Endodermal cell (in vitro differentiated cells): ENCODE measurements around the gene MECR. TPM values are rescaled to one million over a fixed set of nuclear protein-coding genes. Genes with fewer than 3 reads are reported as not detected.

Experiments
- DNase-seq: peaks from one replicate; pipeline ENCODE4 v3.0.0-alpha.2; 2017
- H3K27ac ChIP-seq: 2 replicates; pipeline ENCODE4 v1.5.1; 2013; ENCODE audit warnings: mild to moderate bottlenecking, low read depth, low read length, moderate library complexity
- H3K27me3 ChIP-seq: 2 replicates; pipeline ENCODE4 v1.6.1; 2013; ENCODE audit warnings: mild to moderate bottlenecking, low read length, moderate library complexity; ENCODE audit not compliant: insufficient read depth, control insufficient read depth, poor library complexity, severe bottlenecking
- H3K36me3 ChIP-seq: 2 replicates; pipeline ENCODE4 v1.7.0; 2013; ENCODE audit warnings: mild to moderate bottlenecking, low read length, moderate library complexity; ENCODE audit not compliant: control insufficient read depth, insufficient read depth
- H3K4me1 ChIP-seq: one replicate; pipeline ENCODE4 v1.7.0; 2013; ENCODE audit warnings: low read length; ENCODE audit not compliant: control insufficient read depth, insufficient read depth
- H3K4me3 ChIP-seq: 2 replicates; pipeline ENCODE4 v1.5.1; 2013; ENCODE audit warnings: mild to moderate bottlenecking, low read length, moderate library complexity
- H3K9ac ChIP-seq: 2 replicates; pipeline ENCODE4 v1.6.1; 2013; ENCODE audit warnings: mild to moderate bottlenecking, low read length, moderate library complexity; ENCODE audit not compliant: poor library complexity, severe bottlenecking; ENCODE audit errors: extremely low read depth
- H3K9me3 ChIP-seq: 2 replicates; pipeline ENCODE4 v1.6.1; 2013; ENCODE audit warnings: mild to moderate bottlenecking, low read length, moderate library complexity; ENCODE audit not compliant: control insufficient read depth
- H3K27ac Mint-ChIP-seq: 2 replicates; pipeline ENCODE4 v1.8.0; 2020; ENCODE audit warnings: mixed read lengths
- H3K27me3 Mint-ChIP-seq: 2 replicates; pipeline ENCODE4 v1.8.0; 2021; ENCODE audit warnings: mild to moderate bottlenecking, mixed read lengths; ENCODE audit not compliant: insufficient read depth
- H3K36me3 Mint-ChIP-seq: 2 replicates; pipeline ENCODE4 v1.8.0; 2020; ENCODE audit warnings: low read depth, mixed read lengths
- H3K4me1 Mint-ChIP-seq: 2 replicates; pipeline ENCODE4 v1.8.0; 2020; ENCODE audit warnings: mixed read lengths
- H3K4me3 Mint-ChIP-seq: 2 replicates; pipeline ENCODE4 v1.8.0; 2020; ENCODE audit warnings: mild to moderate bottlenecking, moderate library complexity, mixed read lengths
- H3K9me3 Mint-ChIP-seq: 2 replicates; pipeline ENCODE4 v1.8.0; 2020; ENCODE audit warnings: mild to moderate bottlenecking, mixed read lengths
- CTCF ChIP-seq: fragments of 200-600 bp; sonication (generic); conservative IDR thresholded peaks from 2 replicates; pipeline ENCODE4 v1.5.0; 2021; ENCODE audit warnings: antibody characterized with exemption, mild to moderate bottlenecking
- whole genome bisulfite sequencing, 2 experiments: methylation state at CpG; one replicate each; pipeline versions ENCODE4 v1.1.5 to v1.1.7; 2013; ENCODE audit warnings: missing lambda C conversion rate in 2 of 2, mixed read lengths in 1 of 2; ENCODE audit not compliant: insufficient coverage in 1 of 2, insufficient read length in 1 of 2; 5-methylcytosine and 5-hydroxymethylcytosine counted together
- long read RNA-seq, 4 experiments: library from polyadenylated mRNA in 2 of 4; library from RNA in 1 of 4; library from capped mRNA in 1 of 4; stranded (forward) in 3 of 4; unstranded in 1 of 4; transcript quantifications; one replicate each; pipeline ENCODE4 v2.0.0, GENCODE V29; 2020 to 2021; ENCODE audit warnings: inconsistent platforms in 1 of 4
- polyA plus RNA-seq, 2 experiments: library from polyadenylated mRNA; stranded (reverse); fragments of 50-300 nt; gene quantifications; one replicate each; pipeline ENCODE4 v1.2.3, GENCODE V29; 2013
- total RNA-seq, 2 donors: library from RNA; stranded (reverse); fragmentation: NEBNext Ultra II Directional in 1 of 2; extraction: Animal tissue kit (Norgen Biotek cat#: 25700) in 1 of 2; gene quantifications; 2 replicates in 1 of 2; 3 replicates in 1 of 2; pipeline ENCODE4 v1.2.1, GENCODE V29; 2021

The MECR gene
- total RNA-seq = 10 to 100 TPM; 33.3 to 38.2 TPM
- polyA plus RNA-seq (2013, experiment 1 of 2) = 35.9 TPM
- polyA plus RNA-seq (2013, experiment 2 of 2) = 30.3 TPM
- long read RNA-seq, experiment 1, transcript MECR-201 (10 exons, 1,353 nt) = major isoform, 14 of 26 reads
- long read RNA-seq, experiment 1, partial matches to known transcripts = 6 of 26 reads
- long read RNA-seq, experiment 1, other reads (novel, unspliced or antisense) = 5 of 26 reads
- long read RNA-seq, experiment 2, transcript MECR-201 (10 exons, 1,353 nt) = major isoform, 58 of 81 reads
- long read RNA-seq, experiment 2, partial matches to known transcripts = 4 of 81 reads
- long read RNA-seq, experiment 2, other reads (novel, unspliced or antisense) = 15 of 81 reads
- long read RNA-seq, experiment 3, transcript MECR-202 (10 exons, 2,416 nt) = minor isoform, 18 of 160 reads
- long read RNA-seq, experiment 3, transcript MECR-201 (10 exons, 1,353 nt) = major isoform, 95 of 160 reads
- long read RNA-seq, experiment 3, partial matches to known transcripts = 8 of 160 reads
- long read RNA-seq, experiment 3, other reads (novel, unspliced or antisense) = 39 of 160 reads
- long read RNA-seq, experiment 4, transcript MECR-201 (10 exons, 1,353 nt) = major isoform, 86 of 121 reads
- long read RNA-seq, experiment 4, transcript MECR-202 (10 exons, 2,416 nt) = minor isoform, 7 of 121 reads
- long read RNA-seq, experiment 4, partial matches to known transcripts = 14 of 121 reads
- long read RNA-seq, experiment 4, other reads (novel, unspliced or antisense) = 14 of 121 reads

DNA sequence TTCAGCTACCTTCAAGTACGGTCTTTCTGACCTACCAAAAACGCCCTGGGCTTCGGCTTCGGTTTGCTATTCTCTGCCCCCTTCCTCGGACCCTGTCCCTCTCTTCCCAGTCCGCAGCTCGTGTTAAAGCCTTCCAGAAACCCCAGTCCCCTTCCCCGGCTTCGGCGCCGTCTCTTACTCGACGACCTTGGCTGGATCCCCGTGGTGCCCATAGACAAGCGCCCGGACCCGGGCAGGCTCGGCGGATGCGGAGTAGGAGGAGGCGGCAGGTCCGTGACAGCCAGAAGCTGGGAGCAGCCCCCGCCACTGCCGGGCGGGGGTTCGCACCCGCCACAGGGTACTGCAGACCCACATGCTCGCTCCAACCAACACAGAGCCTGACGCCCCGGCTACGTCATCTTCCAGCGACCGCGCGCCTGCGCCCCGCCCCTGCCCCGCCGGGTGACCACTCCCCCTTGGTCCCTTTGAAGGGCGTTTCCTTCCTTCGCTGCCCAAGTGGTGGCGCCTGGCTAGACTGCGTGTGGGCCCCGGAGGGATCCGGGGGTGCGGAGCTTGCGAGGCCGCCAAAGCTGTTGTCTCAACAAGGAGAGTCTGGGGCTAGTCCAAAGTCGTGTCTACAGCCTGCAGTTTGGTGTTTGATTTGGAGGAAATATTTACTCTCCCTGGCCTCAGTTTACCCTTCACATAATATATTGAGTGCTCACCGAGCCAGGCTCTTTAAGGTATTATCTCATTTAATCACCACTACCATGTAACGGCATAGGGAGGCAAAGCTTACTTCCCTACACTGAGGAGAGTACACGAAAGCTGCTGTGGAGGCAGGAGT is at the start of gene MECR:
TSS of gene MECR (minus strand) at position 382 of the 826 bp plus-strand sequence. CDS start at position 354, 28 bp downstream.
- no peaks in the 10 kb centered on the region for H3K36me3 Mint-ChIP-seq
- no peaks in the 10 kb centered on the region for H3K9me3 Mint-ChIP-seq
- 3 to 11% methylated on average over 8 to 52 of the region's 52 CpGs for WGBS, 2 experiments
- Histone ChIP-seq H3K27me3 (peaks cover 21% of the 10 kb centered on the region), H3K9ac (peak within 1 kb of the TSS; percentile 67), H3K36me3 (no peaks in the 10 kb centered on the region), H3K4me3 (peak within 1 kb of the TSS; percentile 94), H3K4me1 (no peaks in the 10 kb centered on the region), H3K9me3 (no peaks in the 10 kb centered on the region), H3K27ac (no peak within 1 kb of the TSS)
- peak; percentile 44 for TF ChIP-seq CTCF
- H3K4me3 Mint-ChIP-seq = peak within 1 kb of the TSS; percentile 84
- H3K27ac Mint-ChIP-seq = peak within 1 kb of the TSS; percentile 89
- peaks cover 33% of the 10 kb centered on the region for H3K27me3 Mint-ChIP-seq
- peak; percentile 99 for DNase-seq
- H3K4me1 Mint-ChIP-seq = peaks cover 14% of the 10 kb centered on the region

GRCh38 chr1:29279951-29280391 is 49.2 kb upstream of the MECR start:
- Histone ChIP-seq H3K27me3 (no peaks in the 10 kb centered on the region), H3K4me3 (no peak overlapping the region), H3K27ac (no peak overlapping the region), H3K9me3 (no peaks in the 10 kb centered on the region), H3K4me1 (peaks cover 6% of the 10 kb centered on the region), H3K9ac (no peak overlapping the region), H3K36me3 (no peaks in the 10 kb centered on the region)
- DNase-seq = peak; percentile 36
- Mint-ChIP-seq H3K9me3 (peaks cover 4% of the 10 kb centered on the region), H3K4me3 (no peak overlapping the region), H3K4me1 (peaks cover 29% of the 10 kb centered on the region), H3K27me3 (no peaks in the 10 kb centered on the region), H3K36me3 (peaks cover 24% of the 10 kb centered on the region), H3K27ac (no peak overlapping the region)
- 90% methylated on average over 11 of the region's 11 CpGs; no CpG with 5 or more reads in 1 of the 2 experiments for WGBS, 2 experiments
- no peak for TF ChIP-seq CTCF

GRCh38 chr1:29279406-29279805 is 48.7 kb upstream of the MECR start:
- peaks cover 4% of the 10 kb centered on the region for H3K9me3 Mint-ChIP-seq
- Histone ChIP-seq H3K4me1 (peaks cover 6% of the 10 kb centered on the region), H3K9me3 (no peaks in the 10 kb centered on the region), H3K36me3 (no peaks in the 10 kb centered on the region), H3K27ac (no peak overlapping the region), H3K27me3 (no peaks in the 10 kb centered on the region), H3K4me3 (no peak overlapping the region), H3K9ac (no peak overlapping the region)
- H3K27me3 Mint-ChIP-seq = no peaks in the 10 kb centered on the region
- H3K27ac Mint-ChIP-seq = no peak overlapping the region
- TF ChIP-seq CTCF = no peak
- no peak overlapping the region for H3K4me3 Mint-ChIP-seq
- peak; percentile 43 for DNase-seq
- H3K4me1 Mint-ChIP-seq = peaks cover 27% of the 10 kb centered on the region
- 94 to 96% methylated on average over 7 to 13 of the region's 13 CpGs for WGBS, 2 experiments
- peaks cover 24% of the 10 kb centered on the region for H3K36me3 Mint-ChIP-seq
